NCI-H446 (cell line): ENCODE results near the gene CD300A.

ENCODE experiments used
- DNase-seq, 2 experiments: peaks; one replicate each; lab custom pipeline; 2025; lab: John Stamatoyannopoulos, UW

The CD300A gene

DNA sequence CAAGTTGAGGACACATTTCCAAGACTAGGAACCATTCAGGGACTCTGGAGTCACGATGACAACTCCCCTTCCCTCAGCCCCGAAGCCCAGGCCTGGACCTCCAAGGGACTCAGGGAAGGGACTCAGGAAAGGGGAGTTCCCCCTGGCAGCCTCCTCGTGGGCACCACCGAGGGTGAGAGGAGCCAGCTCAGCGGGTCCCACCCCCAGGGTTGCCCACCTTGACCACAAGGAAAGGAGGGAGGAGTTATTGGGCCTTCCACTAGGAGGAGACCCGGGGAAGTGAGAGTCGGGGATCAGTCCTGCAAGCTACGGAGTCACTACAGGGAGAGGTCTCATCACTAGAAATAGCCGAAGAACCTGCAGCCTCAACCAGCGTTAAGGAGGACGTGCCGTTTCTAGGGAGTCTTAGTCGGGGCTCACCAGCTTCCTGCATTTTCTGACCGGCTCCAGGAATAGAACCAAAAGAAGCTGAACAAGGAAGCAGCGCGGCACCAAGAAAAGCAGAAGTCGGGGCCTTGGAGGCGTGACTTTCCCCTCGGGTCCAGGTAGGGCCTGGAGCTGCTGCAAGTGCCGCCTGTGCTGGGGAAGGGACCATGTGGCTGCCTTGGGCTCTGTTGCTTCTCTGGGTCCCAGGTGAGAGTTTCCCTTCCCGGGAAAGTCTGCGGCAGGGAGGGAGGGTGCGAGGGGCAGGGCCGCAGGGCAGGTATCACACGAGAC, at the start of gene CD300A:
Gene CD300A, plus strand, starts transcription at position 524 of the 717 bp plus-strand sequence. Its CDS starts 70 bp downstream, at position 594.
- no peak for DNase-seq

- no peak for DNase-seq
Measured at GRCh38 chr17:74417178-74418045, 49.0 kb upstream of the CD300A start.

- DNase-seq: no peak
Measured at GRCh38 chr17:74419928-74420411, 46.5 kb upstream of the CD300A start.

- no peak for DNase-seq
Measured at GRCh38 chr17:74424117-74424516, 42.3 kb upstream of the CD300A start.

DNA sequence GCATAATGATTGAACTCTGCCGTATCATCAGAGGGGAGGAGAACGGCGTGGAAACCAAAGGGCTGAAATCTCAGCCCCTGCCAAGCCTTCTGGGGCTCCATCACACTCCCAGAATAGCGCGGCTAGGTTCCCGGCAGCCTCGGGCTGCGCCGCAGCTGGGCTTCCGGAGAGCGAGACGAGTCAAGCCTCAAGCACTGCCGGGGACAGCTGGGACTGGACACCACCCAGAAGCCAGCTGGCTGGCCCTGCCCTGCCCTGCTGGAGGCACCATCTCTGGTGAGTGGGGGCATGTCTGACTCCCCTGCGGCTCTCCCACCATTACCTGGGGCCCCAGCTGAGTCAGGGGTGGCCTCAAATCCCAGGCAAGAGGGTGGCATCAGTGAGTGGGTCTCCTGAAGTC, 41.8 kb upstream of the CD300A start:
- DNase-seq: no peak

DNA sequence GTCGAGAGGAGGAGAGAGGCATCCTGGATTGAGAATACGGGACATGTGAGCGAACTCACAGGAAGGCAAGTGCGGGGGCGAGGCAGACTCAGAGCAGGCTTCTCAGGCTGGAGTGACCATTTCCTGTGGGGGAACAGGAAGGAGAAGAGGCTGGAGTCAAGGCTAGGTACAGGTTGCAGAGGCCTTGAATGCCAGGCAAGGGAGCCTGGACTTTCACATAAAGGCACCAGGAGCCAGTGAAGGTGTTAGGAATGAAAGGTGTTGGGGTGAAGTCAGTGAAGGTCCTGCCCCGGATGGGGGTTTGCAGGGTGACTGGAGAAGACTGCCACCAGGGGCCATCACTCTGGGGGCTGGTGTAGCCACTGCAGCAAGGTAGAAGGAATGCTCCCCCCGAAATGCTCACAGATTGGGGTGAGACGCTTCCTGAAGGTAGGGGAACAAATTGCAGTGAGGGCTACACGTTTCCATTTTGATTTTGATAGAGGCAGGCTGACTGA, 39.8 kb upstream of the CD300A start:
- no peak for DNase-seq

- no peak for DNase-seq
Measured at GRCh38 chr17:74427048-74427762, 39.2 kb upstream of the CD300A start.

DNA sequence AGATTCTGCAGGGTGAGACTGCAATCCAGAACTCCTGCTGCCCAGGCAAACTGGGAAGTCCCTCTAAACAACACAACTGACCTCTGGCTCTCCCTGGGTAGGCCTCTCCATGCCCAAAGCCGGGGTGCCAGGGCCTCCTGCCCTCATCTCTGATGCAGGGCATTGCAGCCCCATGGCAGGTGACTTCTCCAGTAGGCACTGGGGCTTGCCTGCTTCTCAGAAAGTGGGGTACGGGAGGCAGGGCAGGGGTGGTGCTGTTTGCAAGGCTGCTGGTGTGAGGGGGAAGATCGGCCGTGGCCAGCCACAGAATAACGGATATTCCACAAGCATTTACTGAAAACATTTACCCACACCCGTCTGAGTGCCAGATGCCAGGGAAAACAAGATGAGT, 38.7 kb upstream of the CD300A start:
- no peak for DNase-seq

- no peak for DNase-seq
Measured at GRCh38 chr17:74429604-74430384, 36.6 kb upstream of the CD300A start.

DNA sequence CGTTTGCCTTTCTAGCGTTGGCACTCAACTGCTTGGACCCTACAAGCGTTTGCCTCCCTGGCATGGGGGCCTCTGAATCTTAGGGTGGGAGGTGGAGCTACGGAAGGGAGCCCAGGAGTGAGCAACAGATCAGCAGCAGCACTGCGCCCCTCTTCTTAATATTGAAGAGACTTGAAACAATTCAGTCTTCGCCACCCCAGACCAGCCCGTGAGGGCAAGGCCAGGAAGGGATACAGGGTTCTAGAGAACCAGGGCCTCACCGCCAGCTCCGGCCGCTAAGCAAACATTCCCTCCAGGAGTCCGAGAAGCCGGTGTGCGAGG, 36.1 kb upstream of the CD300A start:
- DNase-seq: no peak

GRCh38 chr17:74430706-74431567, 35.5 kb upstream of the CD300A start:
- DNase-seq: peak; percentile 41 to 64

DNA sequence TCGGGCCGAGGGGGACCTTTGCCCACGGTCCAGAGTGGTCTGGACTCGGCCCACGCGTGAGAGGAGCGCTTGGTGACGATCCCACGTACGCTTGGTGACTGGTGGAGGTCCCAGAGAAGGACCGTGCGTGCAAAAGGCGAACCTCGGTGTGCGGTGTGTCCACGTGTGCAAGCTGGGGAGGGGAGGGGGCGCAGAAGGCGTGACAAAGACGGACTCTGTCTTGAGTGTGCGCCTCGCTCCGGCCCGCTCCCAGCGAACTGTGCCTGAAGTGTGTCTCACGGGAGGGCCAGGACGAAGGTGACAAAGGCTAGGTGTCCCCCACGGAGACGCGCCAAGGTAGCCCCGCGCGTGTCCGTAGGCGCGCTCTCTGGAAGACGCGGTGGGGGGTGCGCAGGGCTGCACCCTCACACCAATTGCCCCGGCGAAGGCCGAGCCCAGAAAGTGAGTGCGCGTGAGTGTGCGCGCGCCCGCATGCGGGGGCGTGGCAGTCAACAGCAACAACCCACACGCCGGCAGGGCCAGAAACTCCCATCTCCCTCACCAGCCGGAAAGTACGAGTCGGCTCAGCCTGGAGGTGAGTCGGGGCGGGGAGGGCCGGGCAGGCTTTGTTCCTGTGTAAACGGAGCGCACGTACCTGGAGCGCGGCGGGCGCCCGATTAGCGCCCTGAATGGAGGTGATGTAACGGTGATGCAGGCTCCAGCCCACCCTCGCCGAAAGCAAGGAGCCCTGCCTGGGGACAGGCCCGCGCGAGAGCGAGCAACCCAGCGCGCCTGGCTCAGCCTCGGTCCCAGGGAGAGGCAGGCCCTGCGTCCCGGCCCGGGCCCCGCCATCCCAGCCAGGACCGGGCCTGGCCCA, 34.6 kb upstream of the CD300A start, which contains the start of gene GPRC5C:
Gene GPRC5C, plus strand, starts transcription at position 521 of the 856 bp plus-strand sequence. CDS start 7,689 bp downstream, outside the sequence.
- peak; percentile 9 to 63 for DNase-seq

DNA sequence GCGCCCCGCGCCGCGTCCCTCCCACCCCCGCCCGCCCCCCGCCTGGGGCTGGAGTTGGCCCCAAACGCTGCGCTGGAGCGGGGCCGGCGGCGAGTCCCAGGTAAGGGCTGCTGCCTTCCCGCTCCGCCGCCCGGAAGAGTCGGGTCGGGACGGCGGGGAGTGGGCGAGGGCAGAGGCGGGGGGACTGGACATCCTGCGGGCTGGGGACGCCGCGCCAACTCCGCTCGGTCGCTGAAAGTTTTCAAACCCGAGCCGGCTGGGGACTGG, 34.1 kb upstream of the CD300A start:
- DNase-seq: no peak

DNA sequence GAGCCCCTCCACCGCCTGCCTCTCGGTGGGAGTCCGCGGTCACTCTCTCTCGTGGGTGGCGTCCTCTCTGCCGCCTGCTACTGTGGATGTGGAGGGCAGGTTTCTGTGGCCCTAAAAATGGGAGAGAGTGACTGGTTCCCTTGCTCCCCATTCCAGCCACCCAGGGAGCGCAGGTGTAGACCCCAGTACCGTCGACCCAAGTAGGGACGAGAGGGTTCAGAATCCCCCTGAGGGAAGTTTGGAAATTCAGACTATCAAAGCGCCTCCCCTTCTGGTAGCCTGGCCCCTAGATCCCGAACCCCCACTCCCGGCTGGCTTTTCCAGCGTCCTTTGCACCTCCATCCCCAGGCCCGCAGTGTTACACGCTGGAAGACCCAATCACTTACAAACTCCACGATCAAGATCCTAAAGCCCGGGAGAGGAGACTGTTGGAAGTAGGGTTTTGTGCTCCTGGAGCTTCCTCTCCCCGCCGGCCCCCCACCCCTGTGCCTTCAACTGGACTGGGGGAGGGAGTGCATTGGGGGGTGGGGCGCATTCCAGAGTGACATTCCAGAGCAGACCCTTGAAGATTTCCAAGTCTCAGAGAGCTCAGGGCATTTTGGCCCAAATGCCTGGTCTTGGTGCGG, 33.6 kb upstream of the CD300A start:
- no peak for DNase-seq

GRCh38 chr17:74433421-74434121, 32.9 kb upstream of the CD300A start:
- DNase-seq: no peak

GRCh38 chr17:74435775-74436359, 30.6 kb upstream of the CD300A start:
- DNase-seq: no peak

- DNase-seq: no peak
Measured at GRCh38 chr17:74437702-74438101, 28.7 kb upstream of the CD300A start.
